ENCODE measurements around the gene TECPR2.
A peak's percentile ranks its signal among the peaks of the same experiment; 100 is the strongest.

Gene TECPR2

DNA sequence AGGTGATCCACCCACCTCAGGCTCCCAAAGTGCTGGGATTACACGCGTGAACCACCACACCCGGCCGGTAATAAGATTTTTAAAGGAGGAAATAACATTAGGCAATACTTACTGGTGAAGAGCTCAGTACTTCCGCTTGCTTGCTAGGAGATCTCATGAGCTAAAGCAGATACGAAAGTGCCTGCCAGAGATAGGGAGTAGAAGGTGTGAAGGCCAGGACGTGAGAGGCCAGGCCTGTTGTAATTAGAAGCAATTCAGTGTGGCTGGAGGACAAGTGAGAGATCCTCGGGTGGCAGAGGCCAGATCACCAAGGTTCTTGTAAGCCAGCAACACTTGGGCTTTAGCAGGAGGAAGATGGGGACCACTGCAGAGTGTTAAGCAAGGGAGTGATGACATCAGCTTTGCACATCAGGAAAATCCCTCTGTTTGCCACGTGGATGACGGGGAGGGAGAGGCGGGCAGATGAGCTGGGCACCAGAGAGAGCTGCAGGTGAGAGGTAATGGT, 7.6 kb downstream of the TECPR2 start:
- DNase-seq = peak; percentile 79
- in situ Hi-C loops (cut with MboI; ENCODE audit: low pct_unique_long_range_greater_than_20kb, low sequenced_read_pairs) = no loop called here

DNA sequence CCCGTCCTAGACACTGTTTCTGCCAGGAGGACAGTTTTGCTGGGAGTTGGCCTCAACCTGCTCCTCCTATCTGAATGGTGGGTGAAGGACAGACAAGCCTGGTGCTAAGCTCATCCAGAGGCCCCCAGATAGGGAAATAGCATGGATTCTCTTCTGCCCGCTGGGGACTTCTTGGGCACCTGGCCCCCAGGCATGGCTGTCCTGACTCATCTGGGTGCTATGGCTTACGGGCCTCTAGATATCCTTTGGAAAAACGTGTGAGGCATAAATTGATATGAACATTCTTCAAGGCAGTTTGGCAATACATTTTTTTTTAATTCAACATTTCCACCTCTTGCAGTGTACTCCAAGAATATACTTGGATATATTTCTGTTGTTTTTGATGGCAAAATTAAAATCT, 8.6 kb downstream of the TECPR2 start:
- no peak for DNase-seq
- in situ Hi-C loops (cut with MboI; ENCODE audit: low pct_unique_long_range_greater_than_20kb, low sequenced_read_pairs) = no loop called here

DNA sequence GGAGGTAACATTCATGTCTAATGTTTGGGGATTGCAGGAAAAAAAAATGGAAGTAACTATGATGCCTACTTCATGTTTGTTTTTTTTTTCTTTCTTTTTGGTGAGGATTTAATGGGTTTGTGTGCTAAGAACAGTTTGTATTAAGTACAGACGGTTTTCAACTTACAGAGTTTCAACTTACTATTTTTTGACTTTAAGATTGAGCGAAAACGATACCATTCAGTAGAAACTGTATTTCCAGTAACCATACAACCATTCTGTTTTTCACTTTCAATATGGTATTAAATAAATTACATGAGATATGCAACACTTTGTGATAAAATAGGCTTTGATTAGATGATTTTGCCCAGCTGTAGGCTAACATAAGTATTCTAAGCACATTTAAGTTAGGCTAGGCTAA, 10.4 kb downstream of the TECPR2 start:
- in situ Hi-C loops (cut with MboI; ENCODE audit: low pct_unique_long_range_greater_than_20kb, low sequenced_read_pairs) = no loop called here
- DNase-seq = no peak

DNA sequence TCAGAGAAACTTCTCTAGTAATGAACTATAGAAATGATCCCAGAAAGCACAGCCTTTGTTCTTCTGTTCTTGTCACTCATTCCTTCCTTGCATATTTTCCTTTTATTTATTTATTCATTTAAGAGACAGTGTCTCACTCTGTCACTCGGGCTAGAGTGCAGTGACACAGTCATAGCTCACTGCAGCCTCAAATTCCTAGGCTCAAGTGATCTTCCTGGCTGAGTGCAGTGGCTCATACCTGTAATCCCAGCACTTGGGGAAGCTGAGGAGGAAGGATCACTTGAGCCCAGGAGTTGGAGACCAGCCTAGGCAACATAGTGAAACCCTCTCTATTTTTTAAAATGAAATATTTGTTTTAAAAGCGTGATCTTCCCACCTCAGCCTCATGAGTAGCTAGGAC, 11.5 kb downstream of the TECPR2 start:
- no peak for DNase-seq
- in situ Hi-C loops (cut with MboI; ENCODE audit: low pct_unique_long_range_greater_than_20kb, low sequenced_read_pairs) = no loop called here

DNA sequence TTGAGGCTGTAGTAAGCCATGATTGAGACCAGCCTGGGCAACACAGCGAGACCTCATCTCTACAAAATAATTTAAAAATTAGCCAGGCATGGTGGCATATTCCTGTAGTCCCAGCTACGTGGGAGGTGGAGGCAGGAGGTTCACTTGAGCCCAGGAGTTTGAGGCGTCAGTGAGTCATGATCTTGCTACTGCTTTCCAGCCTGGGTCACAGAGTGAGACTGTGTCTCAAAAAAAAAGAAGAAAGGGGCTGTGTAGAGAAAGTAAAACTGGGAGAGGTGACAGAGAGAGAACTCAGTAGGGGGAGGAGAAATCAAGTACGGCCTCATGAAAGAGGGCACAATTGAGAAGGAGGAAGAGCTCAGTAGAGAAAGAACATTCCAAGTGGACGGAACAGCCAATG, 12.4 kb downstream of the TECPR2 start:
- no peak for DNase-seq
- in situ Hi-C loops (cut with MboI; ENCODE audit: low pct_unique_long_range_greater_than_20kb, low sequenced_read_pairs) = no loop called here

DNA sequence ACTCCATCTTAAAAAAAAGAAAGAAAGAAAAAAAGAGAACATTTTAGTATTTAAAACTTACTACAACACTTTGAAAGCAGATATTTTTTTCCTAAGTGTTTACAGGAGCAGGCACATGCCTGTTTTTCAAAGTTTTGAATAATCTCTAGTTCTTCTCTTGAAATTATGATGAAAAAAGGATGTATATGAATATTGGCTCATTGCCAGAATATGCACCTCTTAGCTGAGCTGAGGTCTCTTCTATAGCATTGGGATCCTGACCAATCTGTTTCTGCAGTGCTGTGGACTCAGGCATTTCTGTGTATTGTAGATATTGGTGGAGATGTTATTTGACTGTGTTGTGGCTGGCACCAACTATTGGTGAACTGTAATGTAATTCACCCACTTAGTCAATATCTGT, 15.0 kb downstream of the TECPR2 start:
- no peak for DNase-seq
- in situ Hi-C loops (cut with MboI; ENCODE audit: low pct_unique_long_range_greater_than_20kb, low sequenced_read_pairs) = no loop called here

DNA sequence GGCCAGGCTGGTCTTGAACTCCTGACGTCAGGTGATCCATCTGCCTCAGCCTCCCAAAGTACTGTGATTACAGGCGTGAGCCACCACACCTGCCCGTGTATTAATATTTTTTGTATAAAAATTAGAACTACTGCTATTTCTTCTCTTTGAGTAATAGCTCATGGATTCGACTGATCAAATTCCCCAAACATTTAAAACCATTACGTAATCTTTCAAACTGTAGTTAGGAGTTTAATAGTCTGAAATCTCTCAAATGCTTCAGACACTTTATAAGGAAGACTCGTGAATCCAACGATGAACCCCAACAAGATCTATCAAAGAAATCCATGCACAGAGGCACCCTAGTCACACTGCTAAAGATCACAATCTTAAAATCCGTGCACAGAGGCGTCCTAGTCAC, 16.1 kb downstream of the TECPR2 start:
- in situ Hi-C loops (cut with MboI; ENCODE audit: low pct_unique_long_range_greater_than_20kb, low sequenced_read_pairs) = no loop called here
- no peak for DNase-seq

DNA sequence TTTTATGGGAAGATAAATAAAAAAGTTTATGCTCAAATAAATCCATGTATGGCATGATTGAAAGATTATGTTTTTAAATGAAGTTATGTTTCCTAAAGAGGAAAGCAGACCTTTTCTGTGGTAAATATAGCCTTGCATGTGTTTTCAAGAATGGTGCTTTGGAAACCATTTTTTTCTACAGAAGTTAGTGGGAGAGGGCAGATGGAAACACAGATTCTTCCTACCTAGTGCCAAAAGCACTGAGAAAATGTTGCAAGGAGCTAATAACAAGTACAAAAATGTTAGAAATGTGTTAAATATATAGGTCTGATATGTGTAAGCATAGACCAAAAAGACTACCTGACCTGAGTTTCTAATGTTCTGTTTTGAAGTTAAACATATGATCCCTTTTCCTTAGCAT, 24.3 kb downstream of the TECPR2 start:
- no peak for DNase-seq
- in situ Hi-C loops (cut with MboI; ENCODE audit: low pct_unique_long_range_greater_than_20kb, low sequenced_read_pairs) = no loop called here

DNA sequence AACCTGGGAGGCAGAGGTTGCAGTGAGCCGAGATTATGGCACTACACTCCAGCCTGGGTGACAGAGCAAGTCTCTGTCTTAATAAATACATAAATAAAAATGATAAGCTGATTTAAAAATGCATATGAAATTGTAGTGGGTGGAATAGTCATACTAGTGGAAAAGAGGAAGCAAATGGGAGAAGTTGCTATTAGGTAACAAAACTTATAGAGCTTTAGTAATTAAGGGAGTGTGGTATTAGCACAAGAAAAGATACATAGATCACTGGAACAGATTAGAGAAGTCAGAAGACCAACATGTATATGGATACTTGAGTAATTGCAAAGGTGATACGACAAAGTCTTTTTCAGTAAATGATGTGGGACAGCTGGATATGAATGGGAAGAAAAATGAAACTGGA, 26.5 kb downstream of the TECPR2 start:
- in situ Hi-C loops (cut with MboI; ENCODE audit: low pct_unique_long_range_greater_than_20kb, low sequenced_read_pairs) = no loop called here

DNA sequence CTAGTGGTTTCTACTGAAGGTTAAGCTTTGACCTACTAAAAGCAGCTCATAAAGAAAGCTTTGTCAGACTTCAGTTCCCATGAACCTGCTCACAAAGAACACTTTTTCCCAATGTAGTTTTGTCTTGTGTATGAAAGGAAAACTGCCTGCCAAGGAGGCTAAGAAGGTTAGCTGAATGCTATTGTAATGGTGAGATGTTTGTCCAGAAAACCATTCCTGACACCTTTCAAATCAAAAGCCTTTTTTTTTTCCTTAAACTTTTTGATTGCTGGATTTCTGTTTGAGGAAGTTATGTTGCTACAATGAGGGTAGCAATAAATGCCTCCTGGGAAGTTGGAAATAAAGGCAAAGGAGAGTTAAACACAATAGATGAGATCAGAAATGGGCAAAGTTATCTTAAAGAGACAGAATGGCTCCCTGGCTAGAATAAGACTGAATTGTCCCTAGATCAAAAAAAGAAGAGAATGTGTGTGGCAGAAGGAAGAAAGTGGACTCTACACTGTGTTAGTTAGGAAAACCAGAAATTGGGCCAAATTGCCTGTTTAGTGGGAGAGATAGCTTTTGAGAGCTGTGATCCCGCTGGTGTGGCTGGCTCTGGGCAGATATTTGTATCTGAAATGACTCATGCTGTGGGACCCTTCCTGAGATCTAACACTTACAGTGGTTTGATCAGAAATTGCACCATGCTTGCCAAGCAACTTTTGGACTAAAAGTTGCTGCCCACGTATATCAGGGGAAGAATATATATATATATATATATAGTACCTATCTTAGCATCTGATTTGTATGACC, 27.5 kb downstream of the TECPR2 start:
- in situ Hi-C loops (cut with MboI; ENCODE audit: low pct_unique_long_range_greater_than_20kb, low sequenced_read_pairs) = no loop called here
- peak; percentile 15 for DNase-seq

More for the DNA sequence above, 26.5 kb downstream of the TECPR2 start:
- peak; percentile 51 for DNase-seq

DNA sequence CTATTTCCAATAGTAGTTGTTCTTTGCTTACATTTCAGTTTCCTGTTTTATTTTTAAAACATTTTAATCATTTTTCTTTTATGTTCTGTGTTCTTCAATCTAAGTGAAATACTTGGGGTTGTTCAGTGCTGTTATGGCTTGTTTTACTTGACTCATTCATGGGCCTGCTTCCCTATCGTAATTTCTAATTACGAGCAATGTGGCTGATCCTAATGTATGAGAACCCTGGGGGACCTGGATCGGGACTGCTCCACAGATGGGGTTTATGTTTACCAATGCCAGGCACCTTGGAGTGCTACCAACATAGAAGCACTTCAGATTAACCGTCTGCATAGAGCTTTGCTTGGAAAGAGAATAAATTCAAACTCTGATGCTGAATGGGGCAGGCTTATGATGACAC, 29.8 kb downstream of the TECPR2 start:
- no peak for DNase-seq
- in situ Hi-C loops (cut with MboI; ENCODE audit: low pct_unique_long_range_greater_than_20kb, low sequenced_read_pairs) = no loop called here

DNA sequence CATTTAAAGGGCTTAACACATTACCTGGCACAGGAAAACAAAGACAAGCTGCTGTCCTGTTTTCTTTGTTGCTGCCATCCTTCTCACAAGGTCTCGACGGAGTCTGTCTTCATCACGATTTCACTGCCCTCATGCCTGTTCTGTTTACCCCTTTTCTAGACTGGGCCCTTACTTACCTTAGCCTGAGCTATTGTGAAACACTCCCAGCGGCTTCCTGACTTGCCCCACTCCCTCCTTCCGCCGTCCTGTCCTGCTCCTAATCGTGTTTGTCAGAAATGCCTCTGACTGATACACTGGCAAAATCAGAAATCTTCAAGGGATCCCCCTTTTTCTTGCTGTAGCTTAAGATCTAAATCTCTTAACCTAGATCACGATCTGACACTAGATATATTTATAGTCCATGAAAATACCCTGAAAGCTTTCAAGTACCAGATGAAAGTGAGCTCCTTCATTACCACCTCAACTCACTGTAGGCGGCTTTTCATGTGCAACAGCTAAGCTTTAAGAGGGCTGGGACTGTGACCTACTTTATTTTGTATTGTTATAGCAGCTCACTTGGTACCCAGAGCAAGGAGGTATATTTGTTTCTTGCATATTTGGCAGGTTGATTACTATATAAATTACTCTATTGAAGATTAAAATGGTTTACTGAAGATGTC, 32.1 kb downstream of the TECPR2 start:
- in situ Hi-C loops (cut with MboI; ENCODE audit: low pct_unique_long_range_greater_than_20kb, low sequenced_read_pairs) = no loop called here
- peak; percentile 54 for DNase-seq

DNA sequence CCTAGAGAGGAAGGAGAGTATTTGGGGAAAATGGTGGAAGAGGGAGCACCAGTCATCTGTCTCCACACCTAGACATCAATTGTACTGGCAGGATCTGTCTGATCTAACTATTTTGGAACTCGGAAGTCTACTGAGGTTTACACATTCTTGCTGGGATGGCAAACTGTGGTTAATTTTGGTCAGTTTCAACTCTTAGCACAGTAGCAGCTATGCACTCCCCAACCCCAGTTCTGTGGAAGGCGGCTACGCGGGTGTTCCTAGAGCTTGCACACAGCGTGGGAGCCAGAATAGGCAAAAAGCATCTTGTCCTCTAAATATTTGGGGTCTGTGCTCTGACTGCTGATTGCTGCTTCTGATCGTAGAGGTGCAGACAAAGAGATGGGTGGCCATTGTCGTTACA, 33.8 kb downstream of the TECPR2 start:
- no peak for DNase-seq
- in situ Hi-C loops (cut with MboI; ENCODE audit: low pct_unique_long_range_greater_than_20kb, low sequenced_read_pairs) = no loop called here

DNA sequence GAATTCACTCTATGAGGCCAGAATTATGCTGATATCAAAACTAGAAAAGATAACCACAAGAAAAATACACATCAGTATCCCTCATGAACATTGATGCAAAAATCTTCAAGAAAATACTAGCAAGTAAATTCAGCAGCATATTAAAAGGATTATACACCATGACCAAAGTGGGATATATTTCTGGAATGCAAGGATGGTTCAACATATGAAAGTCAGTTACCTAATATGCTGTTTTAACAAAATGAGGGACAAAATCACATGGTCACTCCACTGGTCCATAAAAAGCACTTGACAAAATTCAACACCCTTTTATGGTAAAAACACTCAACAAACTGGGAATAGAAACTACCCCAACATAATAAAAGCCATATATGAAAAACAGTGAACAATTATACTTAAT, 40.3 kb downstream of the TECPR2 start:
- no peak for DNase-seq
- in situ Hi-C loops (cut with MboI; ENCODE audit: low pct_unique_long_range_greater_than_20kb, low sequenced_read_pairs) = no loop called here

DNA sequence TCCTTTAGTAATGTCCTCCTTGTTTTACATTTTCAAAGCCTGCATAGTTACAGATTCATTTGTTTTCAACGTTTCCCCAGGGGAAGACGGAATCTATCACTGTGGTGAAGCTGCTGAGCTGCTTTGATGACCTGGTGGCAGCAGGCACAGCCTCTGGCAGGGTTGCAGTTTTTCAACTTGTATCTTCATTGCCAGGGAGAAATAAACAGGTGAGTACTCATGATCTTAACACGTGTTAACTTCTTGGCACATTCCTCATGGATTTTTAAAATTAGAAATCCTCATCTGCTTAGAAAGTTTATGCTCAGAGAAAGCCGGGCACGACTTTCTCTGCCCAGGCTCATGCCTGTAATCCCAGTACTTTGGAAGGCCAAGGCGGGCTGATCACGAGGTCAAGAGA, 44.5 kb downstream of the TECPR2 start:
- no peak for DNase-seq
- in situ Hi-C loops (cut with MboI; ENCODE audit: low pct_unique_long_range_greater_than_20kb, low sequenced_read_pairs) = no loop called here

DNA sequence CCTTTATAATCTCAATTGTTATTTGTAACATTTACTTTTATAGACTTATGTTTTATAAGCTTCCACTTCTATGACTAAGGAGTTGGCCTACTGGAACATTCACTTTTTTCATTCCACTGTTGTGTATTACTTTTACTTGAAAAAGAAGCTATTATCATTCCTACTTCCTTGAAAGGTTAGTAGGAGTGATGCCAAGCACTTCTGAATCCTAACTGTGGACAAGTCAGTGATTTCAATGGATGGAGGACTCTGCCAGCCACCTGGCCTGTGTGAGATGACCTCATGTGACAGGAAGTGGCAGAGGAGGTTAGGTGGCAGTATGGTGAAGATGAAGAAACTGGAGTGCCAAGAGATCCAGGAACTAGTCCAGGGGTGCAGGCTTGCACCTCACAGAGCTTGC, 46.0 kb downstream of the TECPR2 start:
- in situ Hi-C loops (cut with MboI; ENCODE audit: low pct_unique_long_range_greater_than_20kb, low sequenced_read_pairs) = no loop called here
- no peak for DNase-seq

DNA sequence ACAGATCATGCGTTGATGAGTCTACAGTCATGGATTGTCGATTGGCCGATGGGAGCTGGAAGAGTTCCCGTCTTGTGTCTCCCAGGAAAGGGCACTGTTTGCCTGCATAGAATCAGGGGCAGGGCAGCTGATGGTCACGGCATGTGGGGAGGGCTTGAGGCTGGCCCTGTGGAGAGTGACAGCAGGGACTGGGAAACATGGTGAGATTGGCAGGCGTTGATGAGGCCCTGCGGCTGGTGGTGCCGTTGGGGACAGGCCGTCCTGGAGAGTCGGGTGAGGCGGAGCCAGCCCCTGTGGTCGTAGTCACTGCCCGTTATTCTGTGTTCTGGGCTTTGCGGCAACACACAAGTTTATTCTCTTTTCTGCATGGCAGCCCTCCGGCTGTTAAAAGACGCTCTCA, 52.9 kb downstream of the TECPR2 start:
- in situ Hi-C loops (cut with MboI; ENCODE audit: low pct_unique_long_range_greater_than_20kb, low sequenced_read_pairs) = no loop called here
- DNase-seq = no peak

DNA sequence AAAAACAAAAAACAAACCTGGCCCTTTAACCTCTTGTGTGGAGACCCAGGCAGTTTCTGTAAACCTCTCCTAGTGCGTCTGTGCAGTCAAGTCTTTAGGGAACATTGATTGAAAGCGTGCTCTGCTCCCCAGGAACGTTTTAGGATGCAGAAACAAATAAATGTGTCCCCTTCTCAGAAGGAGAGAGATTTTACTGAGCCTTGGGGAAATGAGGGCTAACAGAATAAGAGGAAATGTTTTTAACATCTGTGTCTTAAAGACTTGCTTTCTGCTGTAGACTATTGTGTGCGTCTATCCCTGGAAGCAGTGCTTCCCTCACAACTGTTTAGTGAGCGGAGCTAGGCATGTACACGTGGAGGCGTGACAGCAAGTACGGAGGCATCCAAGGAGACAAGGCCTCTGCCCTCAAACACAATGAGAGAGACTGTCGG, 54.3 kb downstream of the TECPR2 start:
- no peak for DNase-seq
- in situ Hi-C loops (cut with MboI; ENCODE audit: low pct_unique_long_range_greater_than_20kb, low sequenced_read_pairs) = no loop called here

DNA sequence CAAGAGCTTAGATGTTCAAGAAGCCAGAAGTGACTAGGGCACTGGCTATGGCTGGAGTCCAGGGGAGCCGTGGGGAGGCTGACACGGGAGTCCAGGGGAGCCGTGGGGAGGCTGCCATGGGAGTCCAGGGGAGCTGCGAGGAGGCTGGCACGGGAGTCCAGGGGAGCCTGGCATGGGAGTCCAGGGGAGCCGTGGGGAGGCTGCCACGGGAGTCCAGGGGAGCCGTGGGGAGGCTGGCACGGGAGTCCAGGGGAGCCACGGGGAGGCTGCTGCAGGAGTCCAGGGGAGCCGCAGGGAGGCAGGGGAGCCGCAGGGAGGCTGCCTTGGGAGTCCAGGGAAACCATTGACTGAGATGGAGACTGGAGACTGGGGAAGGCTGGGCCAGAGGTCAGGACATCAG, 54.9 kb downstream of the TECPR2 start:
- in situ Hi-C loops (cut with MboI; ENCODE audit: low pct_unique_long_range_greater_than_20kb, low sequenced_read_pairs) = no loop called here
- DNase-seq = no peak

DNA sequence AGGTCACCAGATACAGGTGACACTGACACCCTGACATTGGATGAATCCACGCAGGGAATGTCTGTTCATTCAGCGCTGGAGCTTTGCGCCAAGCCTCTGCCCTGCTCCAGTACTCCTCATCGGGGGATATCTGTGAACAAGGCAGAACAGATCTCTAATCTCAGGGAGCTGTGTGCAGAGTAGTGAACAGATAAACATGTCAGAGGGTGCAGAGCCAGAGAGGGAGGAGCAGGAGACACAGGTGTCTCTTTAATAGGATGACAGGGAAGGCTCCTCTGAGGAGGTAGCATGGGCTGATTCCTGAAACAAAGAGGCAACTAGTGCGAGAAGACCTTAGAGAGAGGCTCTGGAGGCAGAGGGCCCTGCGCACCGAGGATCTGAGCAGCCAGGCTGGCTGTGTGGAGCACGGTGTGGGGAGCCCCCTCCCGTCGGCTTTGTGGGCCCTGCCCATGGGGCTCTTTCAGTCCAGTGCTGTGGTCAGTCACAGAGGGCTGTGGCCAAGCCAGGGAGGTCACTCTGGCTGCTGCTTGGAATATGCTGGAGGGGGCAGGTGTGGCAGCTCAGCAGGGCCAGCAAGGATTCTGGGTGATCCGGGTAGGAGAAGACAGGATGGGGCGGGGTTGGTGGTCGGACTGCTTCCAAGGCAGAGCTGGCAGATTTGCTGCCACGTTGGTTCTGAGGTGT, 55.6 kb downstream of the TECPR2 start:
- no peak for DNase-seq
- in situ Hi-C loops (cut with MboI; ENCODE audit: low pct_unique_long_range_greater_than_20kb, low sequenced_read_pairs) = no loop called here
